HG03196 (cell line): ENCODE measurements around the gene ZBTB16.

Experiments used
- ATAC-seq: cut with Tn5 transposase; IDR thresholded peaks from one replicate; pipeline ENCODE4 v1.9.1; 2021; ENCODE audit not compliant: unreplicated experiment

Gene ZBTB16

GRCh38 chr11:114059278-114059983, at the start of gene ZBTB16:
Gene ZBTB16 (plus strand): TSS chr11:114059711. CDS start chr11:114063301, 3,590 bp downstream.
- no peak for ATAC-seq

- ATAC-seq, result no peak
Observed at GRCh38 chr11:114010931-114011330, 48.6 kb upstream of the ZBTB16 start.

GRCh38 chr11:114011443-114011842, 48.1 kb upstream of the ZBTB16 start:
- no peak for ATAC-seq

GRCh38 chr11:114015117-114015516, 44.4 kb upstream of the ZBTB16 start:
- no peak for ATAC-seq

GRCh38 chr11:114016986-114017385, 42.5 kb upstream of the ZBTB16 start:
- ATAC-seq, result no peak

- no peak for ATAC-seq
Observed at GRCh38 chr11:114017723-114018122, 41.8 kb upstream of the ZBTB16 start.

- no peak for ATAC-seq
Observed at GRCh38 chr11:114019046-114019445, 40.5 kb upstream of the ZBTB16 start.

- ATAC-seq, result no peak
Observed at GRCh38 chr11:114019574-114019973, 39.9 kb upstream of the ZBTB16 start.

- ATAC-seq, result no peak
Observed at GRCh38 chr11:114025329-114025907, 34.1 kb upstream of the ZBTB16 start.

GRCh38 chr11:114026355-114026754, 33.2 kb upstream of the ZBTB16 start:
- no peak for ATAC-seq

- ATAC-seq, result no peak
Observed at GRCh38 chr11:114027391-114027790, 32.1 kb upstream of the ZBTB16 start.

- no peak for ATAC-seq
Observed at GRCh38 chr11:114027926-114028325, 31.6 kb upstream of the ZBTB16 start.

- ATAC-seq, result no peak
Observed at GRCh38 chr11:114031246-114031966, 28.1 kb upstream of the ZBTB16 start.

GRCh38 chr11:114031967-114032320, 27.6 kb upstream of the ZBTB16 start:
- ATAC-seq, result no peak

- no peak for ATAC-seq
Observed at GRCh38 chr11:114033066-114033465, 26.4 kb upstream of the ZBTB16 start.

GRCh38 chr11:114033572-114033971, 25.9 kb upstream of the ZBTB16 start:
- no peak for ATAC-seq

- no peak for ATAC-seq
Observed at GRCh38 chr11:114034956-114035355, 24.6 kb upstream of the ZBTB16 start.

GRCh38 chr11:114036147-114036811, 23.2 kb upstream of the ZBTB16 start:
- no peak for ATAC-seq

GRCh38 chr11:114036958-114037357, 22.6 kb upstream of the ZBTB16 start:
- ATAC-seq, result no peak

GRCh38 chr11:114039551-114039950, 20.0 kb upstream of the ZBTB16 start:
- ATAC-seq, result no peak

- no peak for ATAC-seq
Observed at GRCh38 chr11:114040706-114041211, 18.8 kb upstream of the ZBTB16 start.
